NCI-H1417 (cell line): Measurements from ENCODE around the gene PADI6.
"Not testable (repeated sequence)": the region's sequence is repeated elsewhere in the genome, so short reads cannot be mapped to it uniquely, and the experiment has no call there.

Experiments used
- DNase-seq, 3 experiments: peaks; one replicate each; lab custom pipeline; 2025; lab: John Stamatoyannopoulos, UW

PADI6 gene

DNA sequence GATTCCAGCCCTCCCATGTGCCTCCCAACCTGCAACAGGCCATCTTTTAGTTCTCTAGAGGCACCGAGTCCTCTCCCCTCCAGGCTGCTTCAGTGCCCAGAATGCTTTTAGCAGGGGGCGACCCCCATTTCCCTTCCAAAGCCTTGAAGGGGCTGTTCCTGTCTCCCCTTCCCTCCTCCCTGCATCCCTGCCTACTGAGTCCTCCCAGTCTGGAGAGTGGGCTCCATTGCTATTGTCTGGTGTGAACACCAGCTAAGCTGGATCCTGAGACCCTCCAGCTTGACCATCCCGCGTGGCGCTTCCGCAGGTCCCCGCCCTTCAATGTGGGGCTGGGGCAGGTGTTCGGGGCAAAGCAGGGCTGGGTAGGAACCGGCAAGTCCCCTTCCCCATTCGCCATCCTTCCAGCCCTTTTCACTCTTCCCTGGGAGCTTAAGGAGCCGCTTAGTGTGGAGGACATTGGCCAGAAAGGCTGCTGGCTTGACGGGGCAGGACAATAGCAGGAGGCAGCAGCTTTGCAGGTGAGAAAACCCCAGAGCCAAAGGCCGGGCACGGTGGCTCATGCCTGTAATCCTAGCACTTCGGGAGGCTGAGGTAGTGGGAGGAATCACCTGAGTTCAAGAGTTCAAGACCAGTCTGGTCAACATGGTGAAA, 32.2 kb downstream of the PADI6 start:
- DNase-seq: no peak

DNA sequence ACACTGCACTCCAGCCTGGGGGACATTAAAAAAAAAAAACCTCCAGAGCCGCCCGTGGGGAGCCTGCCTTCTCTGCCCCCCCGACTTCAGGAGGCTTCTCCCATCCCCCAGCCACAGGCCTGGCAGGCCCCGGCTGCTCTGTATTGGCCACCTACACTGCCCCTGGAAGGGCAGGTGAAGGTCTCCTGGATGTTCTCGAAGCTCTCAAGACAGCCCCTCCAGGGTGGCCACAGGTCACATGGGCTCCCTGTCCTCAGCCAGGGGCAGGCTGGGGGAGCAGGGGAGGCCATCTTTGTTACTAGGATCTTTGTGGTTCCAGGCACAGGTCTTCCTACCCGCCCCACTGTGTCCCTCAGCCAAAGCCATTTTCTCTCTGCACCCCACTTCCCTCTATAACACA, 32.8 kb downstream of the PADI6 start:
- DNase-seq: no peak

DNA sequence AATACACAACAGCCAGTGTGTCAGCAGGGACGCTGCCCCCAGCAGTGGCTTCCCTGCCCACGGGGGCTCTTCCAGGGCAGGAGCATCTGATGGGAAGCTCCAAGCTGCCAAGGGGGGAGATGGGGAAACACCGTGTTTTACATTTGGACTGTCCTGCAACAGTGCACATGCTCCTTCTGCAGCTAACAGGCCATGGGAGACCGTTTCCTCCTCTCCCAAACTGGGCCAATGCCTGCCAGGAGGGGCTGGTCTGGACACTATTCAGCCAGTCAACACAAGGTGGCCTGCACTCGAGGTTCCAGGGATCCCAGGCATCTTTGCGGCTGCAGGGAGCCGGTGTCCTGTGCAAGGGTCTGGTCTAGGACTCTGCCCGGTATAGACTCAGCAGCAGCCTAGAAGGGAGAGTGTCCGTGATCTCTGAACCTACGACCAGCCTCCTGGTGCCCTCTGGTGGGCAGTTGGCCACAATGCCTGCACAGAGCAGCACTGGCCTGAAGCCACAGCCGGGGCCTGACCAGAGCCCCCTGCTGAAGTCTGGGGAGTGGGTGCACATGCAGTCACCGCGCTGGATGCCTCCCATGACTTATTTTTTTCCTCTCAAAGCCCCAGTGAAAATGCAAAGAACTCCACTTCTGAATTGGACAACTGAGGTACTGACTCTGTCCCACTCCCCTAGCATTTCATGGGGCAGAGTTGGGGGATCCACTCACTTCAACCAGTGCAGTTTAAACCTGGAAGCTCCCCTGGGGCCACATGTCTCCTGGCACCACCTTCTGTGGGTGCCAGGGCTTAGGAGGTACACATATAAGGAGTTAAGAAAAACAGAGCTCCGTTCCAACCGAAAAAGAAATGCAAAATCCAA, 34.1 kb downstream of the PADI6 start:
- DNase-seq: peak in 2 of 3 experiments; percentile 32 to 55

DNA sequence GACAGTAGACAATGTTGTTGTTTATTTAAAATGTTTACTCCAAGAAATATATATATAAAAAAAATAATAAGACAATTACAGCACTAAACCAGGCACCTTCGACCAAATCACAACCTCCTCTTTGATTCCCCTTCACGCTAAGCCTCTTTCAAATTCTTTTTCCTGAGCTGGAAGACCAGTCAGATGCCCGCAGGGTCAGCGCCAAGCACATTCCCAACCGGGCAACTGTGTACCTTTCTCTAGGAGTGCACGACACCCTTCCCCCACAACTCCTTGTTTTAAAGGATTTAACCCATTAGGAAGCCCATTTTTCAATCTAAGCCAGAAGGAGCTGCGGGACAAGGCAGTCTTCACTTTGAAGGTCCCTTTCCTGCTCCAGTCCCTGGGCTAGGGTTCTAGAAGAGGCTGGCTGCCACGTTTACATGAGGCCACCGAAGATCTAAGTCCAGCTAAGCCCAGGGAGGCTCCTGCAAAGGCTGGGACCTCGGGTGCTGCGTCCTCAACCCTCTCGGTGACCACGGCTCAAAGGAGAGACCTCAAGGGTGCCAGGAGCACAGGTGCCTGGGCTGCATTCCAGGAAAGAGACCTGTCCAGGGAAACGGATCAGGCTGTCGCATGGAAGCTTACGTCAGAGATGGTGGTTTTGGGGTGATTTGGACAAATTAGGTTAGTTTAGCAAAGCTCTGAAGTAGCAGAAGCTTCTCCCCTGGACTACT, 34.9 kb downstream of the PADI6 start:
- DNase-seq: not testable (repeated sequence)

DNA sequence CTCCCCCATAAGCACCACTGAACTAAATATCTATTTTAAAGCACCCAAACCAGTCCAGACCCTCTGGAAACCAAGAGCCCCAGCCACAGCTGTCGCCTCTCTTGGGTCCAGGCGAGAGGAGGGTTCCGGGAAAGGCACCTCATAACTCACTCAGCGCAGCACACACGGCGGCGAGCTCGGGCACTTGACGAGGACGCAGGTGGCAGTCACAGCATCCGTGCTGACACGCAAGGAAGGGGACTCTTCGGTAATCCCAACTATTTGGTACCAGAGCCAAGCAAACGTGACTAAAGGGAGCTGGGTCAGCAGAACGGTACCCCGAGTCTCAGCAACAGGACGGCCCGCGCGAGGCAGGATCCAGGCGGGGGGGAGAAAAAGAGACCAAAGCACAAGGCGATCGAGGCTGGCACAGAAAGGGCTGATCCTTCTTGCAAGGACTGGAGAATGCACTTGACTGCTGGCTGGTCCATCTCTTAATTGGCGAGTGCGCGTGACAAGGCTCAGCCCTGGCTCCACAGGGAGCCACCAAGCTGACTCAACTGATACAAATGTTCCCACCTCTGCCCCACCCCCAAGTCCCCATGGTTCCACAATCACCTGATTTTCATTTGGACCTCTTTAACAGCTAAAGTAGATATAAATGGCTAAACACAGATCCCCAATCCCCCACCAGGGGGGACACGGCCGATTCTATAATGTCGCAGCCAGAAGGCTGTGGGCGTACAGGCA, 36.0 kb downstream of the PADI6 start:
- DNase-seq: peak in 1 of 3 experiments; percentile 30

DNA sequence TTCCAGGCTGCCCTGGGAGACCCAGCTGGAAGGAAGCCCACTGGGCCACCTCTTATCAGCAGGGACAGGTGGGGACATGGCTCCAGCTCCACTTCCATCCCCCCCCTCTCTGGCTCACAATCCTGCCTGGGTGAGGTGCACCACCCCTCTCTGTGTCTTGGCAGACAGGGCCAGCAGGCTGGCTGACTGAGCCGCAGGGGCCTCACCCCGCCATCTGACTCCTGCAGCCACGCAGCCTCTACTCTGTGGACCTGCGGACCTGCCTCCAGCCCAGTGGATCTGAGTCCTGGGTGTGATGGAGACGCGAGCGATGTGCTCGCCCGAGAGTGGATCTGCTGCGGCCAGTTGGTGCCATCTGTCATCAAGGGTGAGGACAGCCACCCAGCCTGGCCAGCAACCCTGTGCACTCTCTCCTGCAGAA, 37.4 kb downstream of the PADI6 start:
- DNase-seq: no peak

DNA sequence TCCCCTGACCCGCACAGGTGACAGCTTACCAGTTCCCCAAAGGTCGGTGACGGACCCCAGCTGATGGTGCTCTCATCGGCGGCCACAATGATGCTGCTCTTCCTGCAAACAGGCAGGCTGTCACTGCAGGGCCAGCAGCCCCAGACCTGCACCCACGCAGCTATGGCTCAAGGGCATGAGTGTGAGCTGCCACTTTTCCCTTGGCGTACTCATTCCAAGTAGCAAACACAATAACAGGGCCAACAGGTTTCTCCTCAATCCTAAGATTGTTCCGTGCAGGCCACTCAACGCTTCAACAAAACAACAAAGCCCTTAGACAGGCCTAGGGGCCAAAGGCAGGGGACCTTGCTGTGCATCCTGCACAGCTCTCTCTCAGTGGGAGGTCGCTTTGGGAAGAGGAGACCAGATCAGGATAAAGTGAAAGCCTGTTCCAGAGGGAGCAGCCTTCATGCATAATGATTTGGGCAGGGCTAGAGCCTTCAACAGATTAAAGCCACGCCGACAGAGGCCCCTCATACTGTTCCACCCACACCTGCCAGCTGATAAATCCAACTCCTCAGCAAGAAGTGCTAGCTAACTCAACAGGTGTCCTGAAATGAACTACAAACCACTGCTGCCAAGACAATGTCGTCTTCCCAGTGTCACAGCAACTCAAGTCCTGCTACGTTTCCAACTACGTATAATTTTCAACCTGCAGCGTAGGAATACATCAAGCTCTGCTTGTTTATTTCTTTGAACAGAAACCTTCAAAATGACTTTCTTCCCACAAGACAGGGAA, 40.3 kb downstream of the PADI6 start:
- DNase-seq: no peak

DNA sequence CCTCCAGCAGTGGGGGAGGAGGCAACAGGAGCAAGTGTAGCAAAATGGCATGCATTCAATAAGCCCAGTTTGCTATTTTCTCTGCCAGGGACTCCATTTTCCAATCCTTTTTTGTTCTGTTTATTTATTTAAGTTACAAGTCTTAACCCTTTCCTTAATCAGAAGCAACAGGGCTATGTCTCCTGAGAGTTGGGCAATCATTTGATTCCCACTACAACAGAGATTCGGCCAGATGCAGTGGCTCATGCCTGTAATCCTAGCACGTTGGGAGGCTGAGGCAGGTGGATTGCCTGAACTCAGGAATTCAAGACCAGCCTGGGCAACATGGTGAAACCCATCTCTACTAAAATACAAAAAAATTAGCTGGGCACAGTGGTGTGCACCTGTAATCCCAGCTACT, 42.0 kb downstream of the PADI6 start:
- DNase-seq: no peak

DNA sequence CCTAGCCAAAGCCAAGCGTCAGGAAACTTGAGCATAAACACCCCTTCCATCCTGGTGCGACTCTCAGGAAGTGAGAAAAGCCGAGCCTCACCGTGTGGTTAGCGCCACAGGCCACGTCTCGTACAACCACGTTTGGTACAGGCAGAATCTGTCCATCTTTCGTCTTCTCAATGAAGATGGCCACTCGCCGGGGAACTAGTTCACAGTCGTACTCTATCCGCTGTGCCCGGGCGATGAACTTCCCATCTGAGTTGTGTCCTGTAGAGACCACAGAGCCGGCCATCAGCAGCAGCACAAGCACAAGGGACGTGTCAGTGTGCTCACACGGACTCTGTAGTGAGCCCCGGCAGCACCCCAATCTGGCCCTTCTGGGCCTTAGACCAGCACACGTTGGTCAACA, 44.4 kb downstream of the PADI6 start:
- DNase-seq: no peak

DNA sequence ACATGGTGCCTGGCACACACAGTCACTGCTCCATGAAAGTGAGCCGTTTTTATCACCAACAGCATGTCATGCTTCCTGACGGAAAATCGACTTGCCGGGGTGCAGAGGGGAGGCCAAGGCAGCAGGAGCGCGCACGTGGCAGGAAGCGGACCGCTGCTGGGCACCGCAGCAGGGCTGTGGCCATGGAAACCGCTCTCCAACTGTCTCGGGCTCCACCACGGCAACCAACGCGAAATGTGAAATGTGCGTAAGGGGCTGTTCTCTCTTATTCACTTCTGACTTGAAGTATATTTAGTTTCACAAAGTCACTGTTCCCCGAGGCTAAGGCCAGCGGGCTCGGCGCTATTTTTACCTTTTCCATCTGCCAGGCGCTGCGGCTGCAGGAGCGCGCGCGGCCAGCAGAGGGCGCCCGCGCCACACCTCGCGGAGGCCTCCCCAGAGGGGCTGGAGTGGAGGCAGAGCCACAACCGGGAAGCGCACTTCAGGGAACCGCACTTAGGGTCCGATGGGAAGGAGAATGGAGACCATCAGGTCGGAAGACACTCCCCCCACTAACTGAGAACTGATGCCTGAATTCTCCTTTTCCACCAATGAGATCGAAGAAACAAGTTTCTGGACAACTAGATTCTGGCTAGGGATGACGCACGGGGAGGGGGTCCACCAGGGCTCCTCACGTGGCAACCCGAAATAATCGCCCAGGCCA, 47.8 kb downstream of the PADI6 start:
- DNase-seq: peak in 2 of 3 experiments; percentile 23 to 46

DNA sequence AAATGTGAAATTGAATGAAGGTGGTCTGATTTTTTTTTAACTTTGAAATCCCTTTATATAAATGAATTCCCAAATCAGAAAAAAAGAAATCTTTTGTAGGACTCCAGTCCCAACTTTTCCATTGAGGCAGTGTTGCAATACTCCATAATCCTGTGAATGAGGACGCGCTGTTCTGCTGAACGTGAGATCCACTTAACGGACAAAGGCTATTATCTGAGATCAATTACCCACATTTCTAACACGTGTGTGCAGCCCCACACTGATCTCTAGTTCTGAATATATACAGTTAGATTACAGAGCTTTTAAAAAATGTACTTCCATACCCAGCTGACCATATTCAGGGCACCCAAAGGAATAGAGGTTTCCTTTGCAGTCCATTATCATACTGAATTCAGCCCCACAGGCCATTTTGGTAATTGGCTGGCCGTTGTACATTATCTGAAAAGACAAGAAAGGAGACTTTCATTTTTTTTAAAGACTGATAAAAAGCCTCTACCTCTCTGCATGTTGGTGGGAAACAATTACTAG, 48.5 kb downstream of the PADI6 start:
- peak in 1 of 3 experiments; percentile 4 for DNase-seq

DNA sequence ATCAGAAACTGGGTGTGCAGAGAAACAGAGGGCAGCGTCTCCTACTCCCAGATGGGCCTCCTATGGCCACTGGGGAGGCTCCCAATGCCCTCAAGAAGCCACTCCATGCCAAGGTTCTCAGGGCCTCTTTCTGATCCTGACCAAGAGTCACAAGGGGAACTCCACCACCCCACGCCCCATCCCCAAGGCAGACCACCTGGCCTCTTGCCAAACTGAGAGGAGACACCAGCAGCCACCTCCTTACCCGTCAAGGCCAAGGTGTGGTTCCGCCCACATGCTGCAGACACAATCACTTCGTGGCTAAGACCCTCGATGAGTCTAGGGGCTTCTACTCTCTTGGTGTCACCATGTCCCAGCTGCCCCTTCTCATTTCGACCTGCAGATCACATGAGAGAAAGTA, 50.5 kb downstream of the PADI6 start:
- no peak for DNase-seq

DNA sequence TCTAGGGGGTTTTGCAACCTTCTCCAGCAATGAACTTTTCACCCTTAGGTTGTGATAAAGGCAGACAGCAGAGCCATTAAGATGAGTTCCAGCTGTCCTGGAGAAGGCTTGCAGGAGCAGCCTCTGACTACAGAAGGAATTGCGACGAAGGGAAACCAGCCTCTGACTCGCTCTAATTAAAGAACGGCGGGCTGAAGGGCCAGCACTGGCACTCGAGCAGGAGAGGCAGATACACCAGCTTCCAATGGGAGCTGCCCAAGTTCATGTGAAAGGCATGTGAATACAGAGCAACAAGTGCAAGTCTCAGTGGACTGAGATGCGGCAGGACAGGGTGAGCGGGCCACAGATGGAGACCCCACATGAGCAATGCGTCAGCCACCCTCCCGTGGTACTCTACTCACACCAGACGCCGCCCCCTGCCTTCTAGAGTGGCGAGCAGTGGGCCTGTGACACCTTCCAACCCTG, 51.8 kb downstream of the PADI6 start:
- DNase-seq: no peak

DNA sequence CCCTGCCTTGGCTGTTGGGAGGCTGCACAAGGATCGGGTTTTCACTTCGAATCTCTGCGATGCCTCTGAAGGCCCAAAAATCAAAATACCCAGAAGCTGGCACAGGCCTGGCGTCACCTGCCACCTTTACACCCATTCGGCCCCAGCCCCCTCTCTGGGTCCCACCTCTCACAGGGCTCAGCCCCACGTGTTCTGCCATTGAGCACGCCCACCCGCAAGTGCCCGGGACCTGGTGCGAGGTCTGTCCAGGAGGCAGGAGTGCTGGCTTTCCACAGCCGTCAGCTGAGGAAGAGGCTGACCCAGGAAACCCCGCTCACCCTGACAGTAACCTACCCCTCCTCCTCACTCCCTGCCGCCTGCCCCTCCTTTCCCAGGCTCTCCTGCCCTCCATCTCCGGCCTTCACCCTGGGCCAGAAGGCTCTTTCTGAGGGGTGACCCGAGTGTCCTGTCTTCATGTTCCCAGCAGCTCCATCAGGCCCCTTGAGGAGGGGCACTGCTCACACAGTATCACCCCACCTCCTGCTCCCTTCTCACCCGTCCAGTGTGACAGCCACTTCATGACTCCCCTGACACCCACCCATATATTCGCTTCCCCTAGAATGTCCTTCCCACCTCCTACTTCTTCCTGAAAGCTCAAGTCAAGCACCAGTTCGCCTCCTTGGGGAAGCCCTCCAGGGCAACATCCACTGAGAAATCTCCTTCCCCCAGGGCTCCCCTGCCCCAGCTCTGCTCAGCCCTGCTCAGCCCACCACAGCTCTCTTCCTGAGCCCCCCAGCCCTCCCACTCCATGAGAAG, 54.0 kb downstream of the PADI6 start:
- no peak for DNase-seq

DNA sequence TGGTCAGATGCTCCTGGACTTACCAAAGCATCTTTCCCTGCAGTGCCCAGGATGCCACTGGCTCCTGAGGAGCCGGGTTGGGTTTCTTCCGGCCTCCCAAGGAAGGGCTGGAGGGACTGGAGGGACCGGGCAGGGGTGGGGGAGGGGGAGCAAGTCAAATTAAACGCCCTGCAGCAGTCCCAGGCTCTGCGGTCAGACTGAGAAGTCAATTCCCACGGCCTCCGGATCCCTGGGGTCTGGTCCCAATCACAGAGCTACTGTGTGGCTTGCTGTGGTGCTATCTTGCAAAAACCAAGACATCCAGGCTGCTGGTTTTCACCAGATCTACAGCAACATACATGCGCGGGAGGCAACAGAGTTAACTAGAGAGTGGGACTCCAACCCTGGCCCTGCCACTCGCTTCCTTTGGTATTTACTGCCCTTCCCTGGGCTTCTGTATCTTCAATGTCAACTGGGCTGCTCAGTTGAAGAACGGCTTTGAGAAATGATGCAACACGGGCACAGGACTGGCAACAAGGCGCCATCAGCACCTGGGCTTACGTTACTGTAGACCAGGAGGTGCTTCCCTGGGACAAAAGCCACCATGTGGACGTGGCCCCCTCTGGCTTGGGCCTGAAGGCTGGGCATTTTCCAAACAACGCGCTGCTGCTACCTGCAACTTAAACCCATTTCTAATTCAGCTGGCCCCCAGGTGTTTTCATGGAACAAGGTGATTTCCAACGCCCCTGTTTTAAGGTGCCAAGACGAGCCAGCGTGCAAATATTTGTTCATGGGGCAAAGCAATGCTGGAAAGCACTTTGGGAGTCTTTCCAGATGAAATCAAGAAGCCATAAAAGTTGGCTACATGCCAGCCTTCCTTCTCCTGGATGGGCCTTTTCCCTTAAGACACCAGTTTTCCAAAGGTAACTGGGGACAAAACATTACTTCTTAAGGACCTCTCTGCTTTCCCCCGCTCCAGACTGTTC, 56.0 kb downstream of the PADI6 start:
- no peak for DNase-seq

DNA sequence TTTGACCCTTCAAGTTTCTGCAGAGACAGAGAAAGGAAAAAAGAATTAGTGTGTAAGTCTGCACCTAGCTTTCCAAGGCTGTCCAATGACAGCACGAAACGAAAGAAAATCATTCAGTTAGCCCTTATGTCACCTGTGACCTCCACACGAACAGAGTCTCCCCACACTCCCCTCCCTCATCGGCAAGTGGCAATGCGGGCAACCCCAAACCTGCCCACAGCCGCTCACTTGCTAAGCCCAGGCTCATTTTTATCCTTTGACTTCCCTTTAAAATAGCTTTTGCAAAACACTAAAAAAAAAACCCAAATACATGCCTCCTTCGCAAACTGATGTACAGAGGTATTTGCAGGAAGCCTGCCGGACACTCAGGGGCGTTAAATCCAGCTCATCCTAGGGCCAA, 57.2 kb downstream of the PADI6 start:
- DNase-seq: no peak

DNA sequence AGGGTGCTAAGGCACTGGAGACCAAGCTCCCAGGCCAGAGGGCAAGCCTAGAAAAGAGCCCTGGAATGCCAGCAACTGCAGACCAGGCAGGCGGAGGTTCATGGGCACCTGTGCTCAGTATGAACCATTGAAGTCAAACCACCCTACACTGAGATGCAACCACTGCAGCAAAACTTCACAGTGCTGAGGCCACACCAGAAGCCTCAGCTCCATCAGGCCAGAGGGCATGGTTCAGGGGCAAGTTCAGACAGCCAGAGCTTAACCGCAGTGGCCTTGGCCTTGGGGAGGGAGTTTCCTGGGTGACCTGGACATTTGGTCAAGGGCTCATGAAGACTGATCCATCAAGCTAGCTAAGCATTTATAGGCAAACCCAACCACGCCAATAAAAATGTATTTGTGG, 60.4 kb downstream of the PADI6 start:
- no peak for DNase-seq

DNA sequence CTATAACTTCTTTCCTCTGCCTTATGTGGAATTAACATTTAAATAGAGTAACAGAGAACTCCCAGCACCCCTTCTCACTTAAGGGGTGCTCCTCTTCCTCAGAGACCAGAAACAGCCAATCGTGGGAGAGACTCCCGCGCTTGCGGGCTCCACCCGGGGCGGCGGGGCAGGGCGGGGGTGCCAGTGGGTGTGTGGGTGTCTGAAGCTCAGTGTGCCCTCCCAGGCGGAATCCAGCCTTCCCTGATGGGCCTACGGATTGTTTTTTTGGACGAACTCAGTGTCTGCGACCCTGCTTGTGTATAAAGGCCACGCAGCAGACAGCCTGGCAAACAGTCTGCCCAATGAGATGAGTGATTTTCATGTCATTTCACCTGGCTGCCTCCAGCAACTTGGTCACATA, 61.3 kb downstream of the PADI6 start:
- no peak for DNase-seq
